HepG2 (cell line): Measurements from ENCODE around the gene KLF6. TPM values are rescaled to one million over a fixed set of nuclear protein-coding genes. Genes with fewer than 3 reads are reported as not detected.

Experiments used
- ATF1 ChIP-seq: IDR thresholded peaks from 2 replicates; pipeline ENCODE4 v1.6.1; 2016; ENCODE audit warnings: mild to moderate bottlenecking, control low read depth
- BRCA1 ChIP-seq: sonication (generic); formaldehyde crosslinking; IDR thresholded peaks from 2 replicates; pipeline ENCODE4 v1.4.0; 2020; ENCODE audit warnings: missing genetic modification reagents
- CAMTA2 ChIP-seq: sonication (generic); formaldehyde crosslinking; IDR thresholded peaks from 2 replicates; pipeline ENCODE4 v1.4.0; 2020; ENCODE audit warnings: mild to moderate bottlenecking, missing genetic modification reagents, borderline replicate concordance
- CBX2 ChIP-seq, 2 experiments: fragments of 200-600 bp in 1 of 2; sonication (generic); formaldehyde crosslinking in 1 of 2; IDR thresholded peaks; 2 replicates each; pipeline versions ENCODE4 v1.7.0 to v1.8.1; 2018 to 2022; ENCODE audit warnings: low read depth in 2 of 2, low read length in 1 of 2, mild to moderate bottlenecking in 1 of 2, missing genetic modification reagents in 1 of 2
- ESRRA ChIP-seq: sonication (generic); formaldehyde crosslinking; IDR thresholded peaks from 2 replicates; pipeline ENCODE4 v1.5.1; 2020; ENCODE audit warnings: mild to moderate bottlenecking, low read depth, missing genetic modification reagents
- KLF13 ChIP-seq: sonication (generic); formaldehyde crosslinking; IDR thresholded peaks from 2 replicates; pipeline ENCODE4 v1.4.0; 2020; ENCODE audit warnings: mild to moderate bottlenecking, missing genetic modification reagents
- MED8 ChIP-seq: sonication (generic); formaldehyde crosslinking; IDR thresholded peaks from 2 replicates; pipeline ENCODE4 v1.8.1; 2023; ENCODE audit warnings: mild to moderate bottlenecking, missing genetic modification reagents; ENCODE audit not compliant: insufficient replicate concordance
- MIER3 ChIP-seq: IDR thresholded peaks from 2 replicates; pipeline ENCODE4 v1.6.1; 2016; ENCODE audit warnings: missing compliant biosample characterization, borderline replicate concordance
- MLX ChIP-seq: IDR thresholded peaks from 2 replicates; pipeline ENCODE4 v1.6.1; 2016
- MTF1 ChIP-seq: sonication (generic); formaldehyde crosslinking; IDR thresholded peaks from 2 replicates; pipeline ENCODE4 v1.5.0; 2020; ENCODE audit warnings: missing genetic modification reagents
- NAIF1 ChIP-seq: sonication (generic); formaldehyde crosslinking; IDR thresholded peaks from 2 replicates; pipeline ENCODE4 v1.5.0; 2020; ENCODE audit warnings: mild to moderate bottlenecking, missing genetic modification reagents, borderline replicate concordance
- PAWR ChIP-seq: sonication (generic); formaldehyde crosslinking; IDR thresholded peaks from 2 replicates; pipeline ENCODE4 v1.4.0; 2020; ENCODE audit warnings: missing genetic modification reagents, mild to moderate bottlenecking, borderline replicate concordance
- SATB2 ChIP-seq: sonication (generic); formaldehyde crosslinking; IDR thresholded peaks from 2 replicates; pipeline ENCODE4 v1.5.0; 2020; ENCODE audit warnings: missing genetic modification reagents
- SIN3B ChIP-seq: fragments of 150-350 bp; IDR thresholded peaks from 2 replicates; pipeline ENCODE4 v1.6.1; 2014; ENCODE audit warnings: low read length
- SRSF1 ChIP-seq: fragments of 200-400 bp; formaldehyde crosslinking; optimal IDR thresholded peaks from 2 replicates; pipeline ENCODE3; 2017; ENCODE audit warnings: mild to moderate bottlenecking, low read depth, low read length, moderate library complexity
- SRSF4 ChIP-seq: fragments of 200-400 bp; formaldehyde crosslinking; IDR thresholded peaks from one replicate; pipeline ENCODE4 v1.6.1; 2018; ENCODE audit warnings: mild to moderate bottlenecking, low read depth, low read length, moderate library complexity; ENCODE audit not compliant: poor library complexity, severe bottlenecking
- TEAD2 ChIP-seq: sonication (generic); formaldehyde crosslinking; IDR thresholded peaks from 2 replicates; pipeline ENCODE4 v1.9.0; 2021; ENCODE audit warnings: missing genetic modification reagents
- ZBTB10 ChIP-seq: sonication (generic); formaldehyde crosslinking; IDR thresholded peaks from 2 replicates; pipeline ENCODE4 v1.4.0; 2020; ENCODE audit warnings: missing genetic modification reagents, borderline replicate concordance
- ZNF570 ChIP-seq: sonication (generic); formaldehyde crosslinking; IDR thresholded peaks from 2 replicates; pipeline ENCODE4 v1.4.0; 2020; ENCODE audit warnings: mild to moderate bottlenecking, missing genetic modification reagents, borderline replicate concordance
- ZNF615 ChIP-seq: sonication (generic); formaldehyde crosslinking; IDR thresholded peaks from 2 replicates; pipeline ENCODE4 v1.5.0; 2020; ENCODE audit warnings: mild to moderate bottlenecking, missing genetic modification reagents, borderline replicate concordance
- ZNF737 ChIP-seq: sonication (generic); formaldehyde crosslinking; IDR thresholded peaks from 2 replicates; pipeline ENCODE4 v1.5.0; 2020; ENCODE audit warnings: missing genetic modification reagents, mild to moderate bottlenecking, borderline replicate concordance
- ZZZ3 ChIP-seq: sonication (generic); formaldehyde crosslinking; IDR thresholded peaks from 2 replicates; pipeline ENCODE4 v1.4.0; 2020; ENCODE audit warnings: missing genetic modification reagents, mild to moderate bottlenecking, borderline replicate concordance
- polyA plus RNA-seq, 8 experiments: library from polyadenylated mRNA; depleted of rRNA in 3 of 8; stranded (reverse) in 7 of 8; unstranded in 1 of 8; fragments of >200 nt; fragmentation: Illumina TruSeq in 4 of 8; extraction: Trizol in 4 of 8; gene quantifications; 2 replicates each; pipeline versions ENCODE4 v1.2.1 to v1.2.3, GENCODE V29; 2011 to 2016; ENCODE audit warnings: low read depth in 4 of 8, missing spikeins in 1 of 8, mixed read lengths in 1 of 8; ENCODE audit not compliant: insufficient read depth in 1 of 8
- total RNA-seq, 5 experiments: library from RNA; depleted of rRNA; stranded (reverse); fragments of >200 nt; fragmentation: Illumina TruSeq; extraction: Trizol; gene quantifications; 2 replicates each; pipeline ENCODE4 v1.2.3, GENCODE V29; 2016; ENCODE audit warnings: low read depth in 1 of 5
- TF ChIP-seq, protein P1 (sequence below): sonication (generic); formaldehyde crosslinking; IDR thresholded peaks from 2 replicates; pipeline ENCODE4 v1.4.0; 2020; ENCODE audit warnings: mild to moderate bottlenecking, missing genetic modification reagents
- TF ChIP-seq, protein P2 (sequence below): sonication (generic); formaldehyde crosslinking; IDR thresholded peaks from 2 replicates; pipeline ENCODE4 v1.4.0; 2020; ENCODE audit warnings: missing genetic modification reagents

KLF6 gene
- total and polyA plus RNA-seq, 2 of the 13 experiments (the other 11 are each of a cell fraction or from before 2014, with no cell fraction given), result 27.0 to 71.9 TPM

DNA sequence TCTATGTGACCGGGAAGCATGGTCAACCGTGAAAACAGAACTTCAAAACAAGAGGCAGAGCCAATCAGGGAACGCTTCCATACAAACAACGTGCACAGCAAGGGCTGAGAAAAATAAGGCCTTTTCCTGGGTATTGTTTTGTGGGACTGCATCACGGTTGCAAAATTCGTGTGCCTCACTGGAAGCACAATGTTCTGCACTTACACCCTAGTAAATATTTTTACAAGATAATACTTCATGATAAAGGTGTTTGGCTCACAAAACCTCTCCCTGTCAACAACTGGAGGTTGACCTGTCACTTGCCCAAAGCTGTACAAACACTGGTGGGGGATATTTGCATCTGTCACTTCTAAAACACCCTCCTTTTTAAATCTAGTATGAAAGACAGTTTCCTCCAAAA lies 37.0 kb downstream of the KLF6 start (continued):
- TF ChIP-seq, protein P1, sequence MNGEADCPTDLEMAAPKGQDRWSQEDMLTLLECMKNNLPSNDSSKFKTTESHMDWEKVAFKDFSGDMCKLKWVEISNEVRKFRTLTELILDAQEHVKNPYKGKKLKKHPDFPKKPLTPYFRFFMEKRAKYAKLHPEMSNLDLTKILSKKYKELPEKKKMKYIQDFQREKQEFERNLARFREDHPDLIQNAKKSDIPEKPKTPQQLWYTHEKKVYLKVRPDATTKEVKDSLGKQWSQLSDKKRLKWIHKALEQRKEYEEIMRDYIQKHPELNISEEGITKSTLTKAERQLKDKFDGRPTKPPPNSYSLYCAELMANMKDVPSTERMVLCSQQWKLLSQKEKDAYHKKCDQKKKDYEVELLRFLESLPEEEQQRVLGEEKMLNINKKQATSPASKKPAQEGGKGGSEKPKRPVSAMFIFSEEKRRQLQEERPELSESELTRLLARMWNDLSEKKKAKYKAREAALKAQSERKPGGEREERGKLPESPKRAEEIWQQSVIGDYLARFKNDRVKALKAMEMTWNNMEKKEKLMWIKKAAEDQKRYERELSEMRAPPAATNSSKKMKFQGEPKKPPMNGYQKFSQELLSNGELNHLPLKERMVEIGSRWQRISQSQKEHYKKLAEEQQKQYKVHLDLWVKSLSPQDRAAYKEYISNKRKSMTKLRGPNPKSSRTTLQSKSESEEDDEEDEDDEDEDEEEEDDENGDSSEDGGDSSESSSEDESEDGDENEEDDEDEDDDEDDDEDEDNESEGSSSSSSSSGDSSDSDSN (CRISPR knock-in tag), result no peak
- TF ChIP-seq, protein P2, sequence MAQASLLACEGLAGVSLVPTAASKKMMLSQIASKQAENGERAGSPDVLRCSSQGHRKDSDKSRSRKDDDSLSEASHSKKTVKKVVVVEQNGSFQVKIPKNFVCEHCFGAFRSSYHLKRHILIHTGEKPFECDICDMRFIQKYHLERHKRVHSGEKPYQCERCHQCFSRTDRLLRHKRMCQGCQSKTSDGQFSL (CRISPR knock-in tag), result no peak
- TF ChIP-seq ZNF570 (CRISPR knock-in tag), result no peak
- TF ChIP-seq MED8, result no peak
- no peak for TF ChIP-seq MTF1 (CRISPR knock-in tag)
- no peak; the same call in 1 of the 2 replicates for TF ChIP-seq MIER3 (CRISPR knock-in tag)
- no peak for TF ChIP-seq TEAD2 (CRISPR knock-in tag)
- no peak for TF ChIP-seq KLF13 (CRISPR knock-in tag)
- TF ChIP-seq NAIF1 (CRISPR knock-in tag), result no peak
- TF ChIP-seq SATB2, result no peak
- TF ChIP-seq ESRRA (CRISPR knock-in tag), result no peak
- TF ChIP-seq CAMTA2 (CRISPR knock-in tag), result no peak
- TF ChIP-seq SRSF4, result no peak
- TF ChIP-seq ATF1 (CRISPR knock-in tag), result no peak
- TF ChIP-seq SIN3B, result no peak
- TF ChIP-seq SRSF1, result no peak
- TF ChIP-seq PAWR (CRISPR knock-in tag), result no peak
- no peak for TF ChIP-seq MLX (CRISPR knock-in tag)
- TF ChIP-seq ZZZ3, result no peak
- TF ChIP-seq BRCA1, result no peak
- no peak for TF ChIP-seq CBX2 (IDR thresholded peaks at IDR 0.05; ENCODE audit: low read depth, low read length)
- no peak for TF ChIP-seq CBX2 (CRISPR knock-in tag; IDR thresholded peaks at IDR 0.05; ENCODE audit: low read depth)
- TF ChIP-seq ZNF615, result no peak
- TF ChIP-seq ZNF737 (CRISPR knock-in tag), result no peak
- no peak for TF ChIP-seq ZBTB10
